Measurements from ENCODE around the gene SHC2. TPM values are rescaled to one million over a fixed set of nuclear protein-coding genes. Genes with fewer than 3 reads are reported as not detected.

SHC2 gene
- total and polyA plus RNA-seq, 8 donors, result 16.0 to 34.5 (median 20.2) TPM

DNA sequence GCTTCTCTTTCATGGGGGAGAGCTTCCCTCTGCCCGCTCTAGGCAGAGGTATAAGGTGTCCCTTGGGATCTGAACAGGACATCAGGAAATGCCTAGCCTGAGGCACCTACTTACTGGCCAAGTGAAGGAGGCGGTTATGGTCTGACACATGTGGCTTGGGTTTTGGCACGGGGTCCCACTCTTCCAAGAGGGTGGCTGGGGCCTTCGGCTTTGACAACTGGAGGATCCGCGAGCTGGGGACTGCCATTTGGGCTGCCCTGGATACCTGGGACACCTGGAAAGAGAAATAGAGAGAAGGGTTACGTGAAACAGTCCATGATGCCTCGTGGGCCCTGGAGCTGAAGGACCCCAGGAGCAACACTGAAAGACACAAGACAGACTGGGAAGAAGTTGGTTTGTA, 93.9 kb downstream of the SHC2 start:
- no peak for ATAC-seq
- intact Hi-C loops (cut with DNase I), result no loop called here
- peaks cover 0 to 24% of the 10 kb centered on the region in 2 donors for H3K27me3 ChIP-seq
- TF ChIP-seq, protein P1, sequence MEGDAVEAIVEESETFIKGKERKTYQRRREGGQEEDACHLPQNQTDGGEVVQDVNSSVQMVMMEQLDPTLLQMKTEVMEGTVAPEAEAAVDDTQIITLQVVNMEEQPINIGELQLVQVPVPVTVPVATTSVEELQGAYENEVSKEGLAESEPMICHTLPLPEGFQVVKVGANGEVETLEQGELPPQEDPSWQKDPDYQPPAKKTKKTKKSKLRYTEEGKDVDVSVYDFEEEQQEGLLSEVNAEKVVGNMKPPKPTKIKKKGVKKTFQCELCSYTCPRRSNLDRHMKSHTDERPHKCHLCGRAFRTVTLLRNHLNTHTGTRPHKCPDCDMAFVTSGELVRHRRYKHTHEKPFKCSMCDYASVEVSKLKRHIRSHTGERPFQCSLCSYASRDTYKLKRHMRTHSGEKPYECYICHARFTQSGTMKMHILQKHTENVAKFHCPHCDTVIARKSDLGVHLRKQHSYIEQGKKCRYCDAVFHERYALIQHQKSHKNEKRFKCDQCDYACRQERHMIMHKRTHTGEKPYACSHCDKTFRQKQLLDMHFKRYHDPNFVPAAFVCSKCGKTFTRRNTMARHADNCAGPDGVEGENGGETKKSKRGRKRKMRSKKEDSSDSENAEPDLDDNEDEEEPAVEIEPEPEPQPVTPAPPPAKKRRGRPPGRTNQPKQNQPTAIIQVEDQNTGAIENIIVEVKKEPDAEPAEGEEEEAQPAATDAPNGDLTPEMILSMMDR (IDR thresholded peaks at IDR 0.05), result no peak
- H3K36me3 ChIP-seq, result no peaks in the 10 kb centered on the region
- H3K27ac ChIP-seq, result no peak overlapping the region
- no peaks in the 10 kb centered on the region for H3K9me3 ChIP-seq
- no peaks in the 10 kb centered on the region for H3K4me1 ChIP-seq
- no peak overlapping the region for H3K4me3 ChIP-seq
- no peak for DNase-seq

Other genes starting within 250 kb of the SHC2 start
- 10 to 100 TPM in 1 of 2 donors, 1 to 10 TPM in 1; 3.2 to 13.8 TPM for gene PLPP2, start 169.6 kb downstream of the SHC2 start, total RNA-seq
- 1 to 10 TPM; 3.4 to 7.3 (median 5.2) TPM for gene PLPP2, start 169.6 kb downstream of the SHC2 start, polyA plus RNA-seq (ENCODE audit: insufficient read length in 6 of 6)
- 10 to 100 TPM; 24.8 to 41.6 TPM for gene MIER2, start 116.2 kb downstream of the SHC2 start, total RNA-seq
- 10 to 100 TPM; 20.3 to 32.6 (median 26.8) TPM for gene MIER2, start 116.2 kb downstream of the SHC2 start, polyA plus RNA-seq (ENCODE audit: insufficient read length in 6 of 6)
- 1 to 10 TPM; 1.1 to 2.4 TPM for gene C2CD4C, start 51.9 kb downstream of the SHC2 start, total RNA-seq
- gene C2CD4C, start 51.9 kb downstream of the SHC2 start, polyA plus RNA-seq (ENCODE audit: insufficient read length in 6 of 6), result 1 to 10 TPM in 2 of 6 donors, under 1 TPM in 4; 0.27 to 1.1 (median 0.65) TPM
- gene MADCAM1, start 35.5 kb upstream of the SHC2 start, total RNA-seq, result under 1 TPM in 1 of 2 donors, not detected in 1; 0.52 TPM
- 10 to 100 TPM in 3 of 6 donors, 1 to 10 TPM in 3; 4.9 to 11.7 (median 8.9) TPM for gene MADCAM1, start 35.5 kb upstream of the SHC2 start, polyA plus RNA-seq (ENCODE audit: insufficient read length in 6 of 6)
- gene TPGS1, start 46.5 kb upstream of the SHC2 start, total RNA-seq, result 10 to 100 TPM; 18.0 to 18.2 TPM
- 10 to 100 TPM in 1 of 6 donors, 1 to 10 TPM in 5; 3.5 to 10.2 (median 6.7) TPM for gene TPGS1, start 46.5 kb upstream of the SHC2 start, polyA plus RNA-seq (ENCODE audit: insufficient read length in 6 of 6)
- gene CDC34, start 70.7 kb upstream of the SHC2 start, total RNA-seq, result 10 to 100 TPM; 50.9 to 55.5 TPM
- 10 to 100 TPM; 42.7 to 62.3 (median 55.0) TPM for gene CDC34, start 70.7 kb upstream of the SHC2 start, polyA plus RNA-seq (ENCODE audit: insufficient read length in 6 of 6)
- 1 to 10 TPM; 1.4 TPM for gene GZMM, start 83.0 kb upstream of the SHC2 start, total RNA-seq
- gene GZMM, start 83.0 kb upstream of the SHC2 start, polyA plus RNA-seq (ENCODE audit: insufficient read length in 6 of 6), result 1 to 10 TPM in 1 of 6 donors, under 1 TPM in 4, not detected in 1; 0.45 to 1.1 (median 0.65) TPM
- 100 to 1,000 TPM; 339 to 457 TPM for gene BSG, start 111.6 kb upstream of the SHC2 start, total RNA-seq
- 100 to 1,000 TPM; 259 to 372 (median 302) TPM for gene BSG, start 111.6 kb upstream of the SHC2 start, polyA plus RNA-seq (ENCODE audit: insufficient read length in 6 of 6)
- gene HCN2, start 128.8 kb upstream of the SHC2 start, total RNA-seq, result under 1 TPM; 0.38 to 0.50 TPM
- gene HCN2, start 128.8 kb upstream of the SHC2 start, polyA plus RNA-seq (ENCODE audit: insufficient read length in 6 of 6), result under 1 TPM; 0.06 to 0.21 (median 0.13) TPM
- gene POLRMT, start 172.5 kb upstream of the SHC2 start, total RNA-seq, result 10 to 100 TPM; 28.5 to 36.9 TPM
- gene POLRMT, start 172.5 kb upstream of the SHC2 start, polyA plus RNA-seq (ENCODE audit: insufficient read length in 6 of 6), result 10 to 100 TPM; 32.2 to 44.7 (median 42.6) TPM
- gene FGF22, start 178.8 kb upstream of the SHC2 start, total RNA-seq, result under 1 TPM; 0.21 to 0.29 TPM
- under 1 TPM; 0.22 to 0.48 (median 0.35) TPM for gene FGF22, start 178.8 kb upstream of the SHC2 start, polyA plus RNA-seq (ENCODE audit: insufficient read length in 6 of 6)
- 10 to 100 TPM; 24.3 to 34.0 TPM for gene RNF126, start 202.2 kb upstream of the SHC2 start, total RNA-seq
- 10 to 100 TPM; 15.4 to 27.2 (median 21.1) TPM for gene RNF126, start 202.2 kb upstream of the SHC2 start, polyA plus RNA-seq (ENCODE audit: insufficient read length in 6 of 6)
- 100 to 1,000 TPM in 1 of 2 donors, 10 to 100 TPM in 1; 94.8 to 145 TPM for gene FSTL3, start 215.4 kb upstream of the SHC2 start, total RNA-seq
- 10 to 100 TPM in 4 of 6 donors, 1 to 10 TPM in 2; 7.6 to 14.7 (median 11.2) TPM for gene FSTL3, start 215.4 kb upstream of the SHC2 start, polyA plus RNA-seq (ENCODE audit: insufficient read length in 6 of 6)
- not detected for gene PRSS57, start 234.4 kb upstream of the SHC2 start, total RNA-seq
- under 1 TPM; 0.15 to 0.50 (median 0.29) TPM for gene PRSS57, start 234.4 kb upstream of the SHC2 start, polyA plus RNA-seq (ENCODE audit: insufficient read length in 6 of 6)
- 10 to 100 TPM; 30.2 to 33.0 TPM for gene PALM, start 247.9 kb upstream of the SHC2 start, total RNA-seq
- 10 to 100 TPM; 37.0 to 59.7 (median 42.8) TPM for gene PALM, start 247.9 kb upstream of the SHC2 start, polyA plus RNA-seq (ENCODE audit: insufficient read length in 6 of 6)